HepG2 (cell line): ENCODE data around the gene HDAC4. TPM values are rescaled to one million over a fixed set of nuclear protein-coding genes. Genes with fewer than 3 reads are reported as not detected.
A peak's percentile ranks its signal among the peaks of the same experiment; 100 is the strongest.

ENCODE experiments used
- ATAC-seq: fragments of 200-7000 bp; cut with Tn5 transposase; 3 replicates; pipeline ENCODE4 v1.9.1; 2020; ENCODE audit warnings: mild to moderate bottlenecking, moderate library complexity
- BruUV-seq: library from RNA; stranded (reverse); fragments of 400-500 nt; replicated peaks from 2 replicates; lab custom pipeline; 2021; lab: Mats Ljungman, UMichigan
- CTCF ChIA-PET: fragments of 300-600 bp; formaldehyde crosslinking; extraction: SDS; loops from one replicate; lab custom pipeline; 2021; ENCODE audit warnings: low total read pairs, inconsistent platforms, low intra/inter-chr PET ratio; lab: Yijun Ruan, JAX
- POLR2A ChIA-PET: fragments of 350-600 bp; sonication (Branson Sonifier 250); formaldehyde crosslinking; loops from one replicate; lab custom pipeline; 2020; ENCODE audit warnings: antibody characterized with exemption, inconsistent platforms; lab: Yijun Ruan, JAX
- DNase-seq: peaks from one replicate; pipeline ENCODE4 v3.0.0-alpha.2; 2015; ENCODE audit warnings: low spot score
- FAIRE-seq: peaks from 3 replicates; lab custom pipeline; 2011; peaks lifted over from hg19 to GRCh38; lab: Jason Lieb, UNC
- H2AFZ ChIP-seq: one replicate; pipeline ENCODE4 v1.6.1; 2011; ENCODE audit warnings: low read length, inconsistent platforms
- H3K27ac ChIP-seq: fragments of 300-600 bp; 3 replicates; pipeline ENCODE4 v1.8.0; 2011; ENCODE audit warnings: mixed run types, mild to moderate bottlenecking, mixed read lengths, low read length, inconsistent platforms; ENCODE audit not compliant: insufficient read depth; ENCODE audit errors: extremely low read length
- H3K27me3 ChIP-seq, 2 experiments: fragments of 200-600 bp in 1 of 2; 2 replicates in 1 of 2; 3 replicates in 1 of 2; pipeline versions ENCODE4 v1.6.0 to v1.8.0; 2011; ENCODE audit warnings: low read length in 2 of 2, mild to moderate bottlenecking in 2 of 2, moderate library complexity in 2 of 2, inconsistent platforms in 1 of 2; ENCODE audit not compliant: insufficient read depth in 2 of 2, control insufficient read depth in 1 of 2
- H3K36me3 ChIP-seq, 2 experiments: fragments of 200-600 bp in 1 of 2; replicated peaks in 1 of 2; 2 replicates in 1 of 2; 3 replicates in 1 of 2; pipeline versions ENCODE4 v1.5.1 to v1.8.0; 2011; ENCODE audit warnings: low read length in 2 of 2, inconsistent platforms in 1 of 2; ENCODE audit not compliant: insufficient read depth in 2 of 2, control insufficient read depth in 1 of 2
- H3K4me1 ChIP-seq: 2 replicates; pipeline ENCODE4 v1.5.1; 2012; ENCODE audit warnings: low read length, inconsistent platforms; ENCODE audit not compliant: insufficient read depth
- H3K4me2 ChIP-seq: 2 replicates; pipeline ENCODE4 v1.6.0; 2011; ENCODE audit warnings: low read depth, low read length, inconsistent platforms
- H3K4me3 ChIP-seq, 3 experiments: fragments of 200-600 bp in 1 of 3; sonication (generic), shearing (Covaris generic) in 1 of 3; replicated peaks in 1 of 3; 2 replicates each; pipeline ENCODE4 v1.5.1; 2011 to 2016; ENCODE audit warnings: low read length in 3 of 3, inconsistent platforms in 2 of 3, low read depth in 2 of 3, mild to moderate bottlenecking in 2 of 3, control low read depth in 1 of 3, mixed read lengths in 1 of 3; ENCODE audit not compliant: insufficient read depth in 1 of 3
- H3K79me2 ChIP-seq: one replicate; pipeline ENCODE4 v1.6.1; 2011; ENCODE audit warnings: low read length, inconsistent platforms; ENCODE audit not compliant: insufficient read depth
- H3K9ac ChIP-seq: 2 replicates; pipeline ENCODE4 v1.6.0; 2011; ENCODE audit warnings: mild to moderate bottlenecking, low read depth, low read length, inconsistent platforms; ENCODE audit not compliant: insufficient read depth
- H3K9me3 ChIP-seq: 2 replicates; pipeline ENCODE4 v1.5.1; 2012; ENCODE audit warnings: mild to moderate bottlenecking, low read length
- H4K20me1 ChIP-seq: 2 replicates; pipeline ENCODE4 v1.6.0; 2011; ENCODE audit warnings: inconsistent platforms, mild to moderate bottlenecking, low read length, moderate library complexity; ENCODE audit not compliant: insufficient read depth
- ARNT ChIP-seq: fragments of 450-650 bp; IDR thresholded peaks from 2 replicates; pipeline ENCODE4 v1.6.1; 2017
- ATRX ChIP-seq: sonication (generic); formaldehyde crosslinking; IDR thresholded peaks from 2 replicates; pipeline ENCODE4 v1.4.0; 2020; ENCODE audit warnings: missing genetic modification reagents, borderline replicate concordance
- MXI1 ChIP-seq: IDR thresholded peaks from 3 replicates; pipeline ENCODE4 v1.6.1; 2012; ENCODE audit warnings: low read depth, low read length, inconsistent platforms, borderline replicate concordance
- PCBP1 ChIP-seq: fragments of 200-400 bp; formaldehyde crosslinking; IDR thresholded peaks from 2 replicates; pipeline ENCODE4 v1.6.1; 2017; ENCODE audit warnings: mild to moderate bottlenecking, low read depth, low read length, borderline replicate concordance
- RBM22 ChIP-seq: fragments of 200-400 bp; formaldehyde crosslinking; optimal IDR thresholded peaks from 2 replicates; pipeline ENCODE3; 2017; ENCODE audit warnings: mild to moderate bottlenecking, low read length, moderate library complexity
- SRF ChIP-seq: IDR thresholded peaks from 2 replicates; pipeline ENCODE4 v1.6.1; 2011; ENCODE audit warnings: mild to moderate bottlenecking, low read depth, low read length, moderate library complexity
- ZMAT3 ChIP-seq: sonication (generic); formaldehyde crosslinking; conservative IDR thresholded peaks from 2 replicates; pipeline ENCODE4 v1.7.0; 2021; ENCODE audit warnings: missing genetic modification reagents
- ZMYM3 ChIP-seq: sonication (generic); formaldehyde crosslinking; IDR thresholded peaks from 2 replicates; pipeline ENCODE4 v1.5.1; 2020; ENCODE audit warnings: mild to moderate bottlenecking, missing genetic modification reagents
- ZNF274 ChIP-seq: sonication (generic); formaldehyde crosslinking; IDR thresholded peaks from 2 replicates; pipeline ENCODE4 v1.5.1; 2020; ENCODE audit warnings: mild to moderate bottlenecking, missing genetic modification reagents
- ZNF317 ChIP-seq: sonication (generic); formaldehyde crosslinking; IDR thresholded peaks from 2 replicates; pipeline ENCODE4 v1.5.0; 2020; ENCODE audit warnings: mild to moderate bottlenecking, missing genetic modification reagents
- WGBS: methylation state at CpG from one replicate; pipeline ENCODE4 v1.1.6; 2017; ENCODE audit warnings: low lambda C conversion rate; 5-methylcytosine and 5-hydroxymethylcytosine counted together
- in situ Hi-C: cut with HindIII; loops from 2 replicates; pipeline ENCODE4 v1.10.0; 2017; ENCODE audit warnings: low pct_unique_long_range_greater_than_20kb; ENCODE audit not compliant: extremely low pct_ligation_motif_present
- intact Hi-C: fragments of 100-400 bp; cut with micrococcal nuclease; formaldehyde crosslinking; loops from one replicate; pipeline ENCODE4 v1.10.0; 2022; ENCODE audit not compliant: unreplicated experiment
- polyA plus RNA-seq, 8 experiments: library from polyadenylated mRNA; depleted of rRNA in 3 of 8; stranded (reverse) in 7 of 8; unstranded in 1 of 8; fragments of >200 nt; fragmentation: Illumina TruSeq in 4 of 8; extraction: Trizol in 4 of 8; gene quantifications; 2 replicates each; pipeline versions ENCODE4 v1.2.1 to v1.2.3, GENCODE V29; 2011 to 2016; ENCODE audit warnings: low read depth in 4 of 8, missing spikeins in 1 of 8, mixed read lengths in 1 of 8; ENCODE audit not compliant: insufficient read depth in 1 of 8
- total RNA-seq, 5 experiments: library from RNA; depleted of rRNA; stranded (reverse); fragments of >200 nt; fragmentation: Illumina TruSeq; extraction: Trizol; gene quantifications; 2 replicates each; pipeline ENCODE4 v1.2.3, GENCODE V29; 2016; ENCODE audit warnings: low read depth in 1 of 5
- TF ChIP-seq, protein P1 (sequence below): sonication (generic); formaldehyde crosslinking; IDR thresholded peaks from 2 replicates; pipeline ENCODE4 v1.9.0; 2022; ENCODE audit warnings: missing genetic modification reagents, mild to moderate bottlenecking, borderline replicate concordance

The HDAC4 gene
- total and polyA plus RNA-seq, 2 of the 13 experiments (the other 11 are each of a cell fraction or from before 2014, with no cell fraction given), result 10.1 to 11.5 TPM

GRCh38 chr2:239140346-239141020 lies 260.3 kb downstream of the HDAC4 start:
- Histone ChIP-seq H3K79me2 (no peaks in the 10 kb centered on the region), H3K4me3 (no peak overlapping the region), H3K36me3 (peaks cover 15 to 70% of the 10 kb centered on the region in 2 experiments), H4K20me1 (peaks cover 10% of the 10 kb centered on the region; the same call in 1 of the 2 replicates), H3K9me3 (no peaks in the 10 kb centered on the region), H3K27me3 (no peaks in the 10 kb centered on the region), H3K27ac (no peak overlapping the region), H3K4me2 (no peak overlapping the region), H2AFZ (no peak overlapping the region), H3K4me1 (peaks cover 12% of the 10 kb centered on the region), H3K9ac (no peak overlapping the region)
- no peak for ATAC-seq
- intact Hi-C loops, result no loop called here
- TF ChIP-seq ARNT, result no peak
- TF ChIP-seq ZMAT3, result no peak
- no peak for TF ChIP-seq ZNF317 (CRISPR knock-in tag)
- TF ChIP-seq SRF, result no peak
- no peak for TF ChIP-seq ZNF274 (CRISPR knock-in tag)
- no peak for TF ChIP-seq PCBP1
- no peak for TF ChIP-seq ATRX (CRISPR knock-in tag)
- no peak for TF ChIP-seq ZMYM3 (CRISPR knock-in tag)
- ChIA-PET CTCF (no interaction called here), POLR2A (no interaction called here)
- in situ Hi-C loops, result no loop called here
- no peak for FAIRE-seq
- WGBS, result 96% methylated on average over 22 of the region's 23 CpGs
- no peak for DNase-seq
- no TSS peak for BruUV-seq

DNA sequence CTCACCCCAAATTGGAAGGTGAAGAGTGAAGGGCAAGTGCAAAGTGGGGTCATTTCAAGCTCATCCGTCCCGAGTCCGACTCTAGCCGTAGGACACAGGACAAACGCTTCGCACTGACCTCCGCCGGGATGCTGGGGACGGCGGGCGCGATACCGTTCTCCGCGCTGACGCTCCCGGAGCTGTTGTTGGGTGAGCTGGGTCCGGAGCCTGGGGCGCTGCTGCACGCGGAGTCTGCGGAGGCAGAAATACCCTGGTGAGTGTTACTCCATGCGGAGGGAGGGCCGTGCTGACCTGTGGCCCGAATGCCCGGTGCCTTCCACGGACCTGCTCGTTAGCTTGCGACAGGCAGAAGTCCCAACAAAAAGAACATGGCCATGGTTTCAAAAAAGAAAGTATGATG lies 261.3 kb downstream of the HDAC4 start:
- Histone ChIP-seq H3K79me2 (no peaks in the 10 kb centered on the region), H3K4me1 (peaks cover 6% of the 10 kb centered on the region), H3K9ac (no peak overlapping the region), H3K4me3 (no peak overlapping the region), H3K4me2 (no peak overlapping the region), H2AFZ (no peak overlapping the region), H3K27me3 (no peaks in the 10 kb centered on the region), H4K20me1 (peaks cover 9% of the 10 kb centered on the region; the same call in 1 of the 2 replicates), H3K27ac (no peak overlapping the region), H3K36me3 (peaks cover 15 to 71% of the 10 kb centered on the region in 2 experiments), H3K9me3 (no peaks in the 10 kb centered on the region)
- ATAC-seq, result no peak
- no peak for FAIRE-seq
- no peak for DNase-seq
- TF ChIP-seq RBM22, result peak; percentile 50
- no peak for TF ChIP-seq MXI1
- TF ChIP-seq, protein P1, sequence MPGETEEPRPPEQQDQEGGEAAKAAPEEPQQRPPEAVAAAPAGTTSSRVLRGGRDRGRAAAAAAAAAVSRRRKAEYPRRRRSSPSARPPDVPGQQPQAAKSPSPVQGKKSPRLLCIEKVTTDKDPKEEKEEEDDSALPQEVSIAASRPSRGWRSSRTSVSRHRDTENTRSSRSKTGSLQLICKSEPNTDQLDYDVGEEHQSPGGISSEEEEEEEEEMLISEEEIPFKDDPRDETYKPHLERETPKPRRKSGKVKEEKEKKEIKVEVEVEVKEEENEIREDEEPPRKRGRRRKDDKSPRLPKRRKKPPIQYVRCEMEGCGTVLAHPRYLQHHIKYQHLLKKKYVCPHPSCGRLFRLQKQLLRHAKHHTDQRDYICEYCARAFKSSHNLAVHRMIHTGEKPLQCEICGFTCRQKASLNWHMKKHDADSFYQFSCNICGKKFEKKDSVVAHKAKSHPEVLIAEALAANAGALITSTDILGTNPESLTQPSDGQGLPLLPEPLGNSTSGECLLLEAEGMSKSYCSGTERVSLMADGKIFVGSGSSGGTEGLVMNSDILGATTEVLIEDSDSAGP (CRISPR knock-in tag), result no peak
- CTCF ChIA-PET, result no interaction called here
- intact Hi-C loops, result no loop called here
- in situ Hi-C loops, result no loop called here
- 99% methylated on average over 29 of the region's 29 CpGs for WGBS
- POLR2A ChIA-PET, result no interaction called here
- no TSS peak for BruUV-seq
